ENCODE measurements around the gene EPHA2.

The EPHA2 gene

GRCh38 chr1:16137890-16138467, 17.9 kb downstream of the EPHA2 start:
- Histone ChIP-seq H4K20me1 (ENCODE audit: low read depth, low read length) (no peaks in the 10 kb centered on the region), H3K9me2 (replicated peaks; ENCODE audit: insufficient read depth, low read length) (no peaks in the 10 kb centered on the region), H3K9me3 (ENCODE audit: insufficient read depth, low read length) (no peaks in the 10 kb centered on the region), H3K79me2 (ENCODE audit: insufficient read depth, low read length) (no peaks in the 10 kb centered on the region), H3K4me2 (ENCODE audit: low read depth, low read length, poor library complexity, severe bottlenecking) (no peak overlapping the region), H3K27me3 (ENCODE audit: low read length) (no peaks in the 10 kb centered on the region), H3F3A (ENCODE audit: insufficient read depth) (no peaks in the 10 kb centered on the region), H2AFZ (ENCODE audit: low read depth, low read length, severe bottlenecking) (no peak overlapping the region), H3K4me3 (ENCODE audit: insufficient read depth, low read length, poor library complexity, severe bottlenecking) (no peak overlapping the region), H3K27ac (ENCODE audit: low read depth, low read length) (no peak overlapping the region), H3K9ac (ENCODE audit: low read length) (no peak overlapping the region), H3K36me3 (ENCODE audit: low read length) (no peaks in the 10 kb centered on the region)
- no peak for TF ChIP-seq EZH2phosphoT487 (conservative IDR thresholded peaks at IDR 0.05; ENCODE audit: low read length)
- TF ChIP-seq CTCF (IDR thresholded peaks at IDR 0.05; ENCODE audit: insufficient read depth, low read length, poor library complexity, severe bottlenecking), result no peak

DNA sequence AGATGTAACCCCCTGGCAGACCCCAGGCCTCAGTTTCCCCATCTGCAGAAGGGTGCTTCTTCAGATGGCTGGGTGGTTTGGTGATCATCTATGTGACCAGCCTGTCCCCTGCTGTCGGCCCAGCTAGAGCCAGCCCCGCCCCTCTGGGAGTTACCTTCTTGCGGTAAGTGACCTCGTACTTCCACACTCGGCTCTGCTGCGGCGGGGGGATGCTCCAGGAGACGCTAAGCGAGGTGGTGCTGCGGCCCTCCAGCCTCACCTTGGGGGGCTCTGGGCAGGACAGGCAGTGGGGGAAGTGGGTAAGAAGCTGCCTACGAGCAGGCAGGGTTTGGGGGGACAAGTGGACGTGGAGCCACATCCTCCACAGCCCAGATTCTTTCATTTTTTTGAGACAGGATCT, 20.4 kb downstream of the EPHA2 start:
- Histone ChIP-seq H3K4me3 (ENCODE audit: insufficient read depth, low read length, poor library complexity, severe bottlenecking) (no peak overlapping the region), H2AFZ (ENCODE audit: low read depth, low read length, severe bottlenecking) (no peak overlapping the region), H3K79me2 (ENCODE audit: insufficient read depth, low read length) (no peaks in the 10 kb centered on the region), H3F3A (ENCODE audit: insufficient read depth) (no peaks in the 10 kb centered on the region), H3K27ac (ENCODE audit: low read depth, low read length) (no peak overlapping the region), H3K4me2 (ENCODE audit: low read depth, low read length, poor library complexity, severe bottlenecking) (no peak overlapping the region), H3K9ac (ENCODE audit: low read length) (no peak overlapping the region), H3K9me2 (replicated peaks; ENCODE audit: insufficient read depth, low read length) (no peaks in the 10 kb centered on the region), H3K36me3 (ENCODE audit: low read length) (no peaks in the 10 kb centered on the region), H3K27me3 (ENCODE audit: low read length) (no peaks in the 10 kb centered on the region), H3K9me3 (ENCODE audit: insufficient read depth, low read length) (no peaks in the 10 kb centered on the region), H4K20me1 (ENCODE audit: low read depth, low read length) (no peaks in the 10 kb centered on the region)
- no peak for TF ChIP-seq CTCF (IDR thresholded peaks at IDR 0.05; ENCODE audit: insufficient read depth, low read length, poor library complexity, severe bottlenecking)
- no peak for TF ChIP-seq EZH2phosphoT487 (conservative IDR thresholded peaks at IDR 0.05; ENCODE audit: low read length)

- Histone ChIP-seq H3K4me3 (ENCODE audit: insufficient read depth, low read length, poor library complexity, severe bottlenecking) (no peak overlapping the region), H3K27ac (ENCODE audit: low read depth, low read length) (no peak overlapping the region), H3K9me2 (replicated peaks; ENCODE audit: insufficient read depth, low read length) (no peaks in the 10 kb centered on the region), H3K9ac (ENCODE audit: low read length) (no peak overlapping the region), H3K36me3 (ENCODE audit: low read length) (no peaks in the 10 kb centered on the region), H3K9me3 (ENCODE audit: insufficient read depth, low read length) (no peaks in the 10 kb centered on the region), H2AFZ (ENCODE audit: low read depth, low read length, severe bottlenecking) (no peak overlapping the region), H3K4me2 (ENCODE audit: low read depth, low read length, poor library complexity, severe bottlenecking) (no peak overlapping the region), H3F3A (ENCODE audit: insufficient read depth) (no peaks in the 10 kb centered on the region), H3K27me3 (ENCODE audit: low read length) (no peaks in the 10 kb centered on the region), H3K79me2 (ENCODE audit: insufficient read depth, low read length) (no peaks in the 10 kb centered on the region), H4K20me1 (ENCODE audit: low read depth, low read length) (no peaks in the 10 kb centered on the region)
- TF ChIP-seq EZH2phosphoT487 (conservative IDR thresholded peaks at IDR 0.05; ENCODE audit: low read length), result no peak
- TF ChIP-seq CTCF (IDR thresholded peaks at IDR 0.05; ENCODE audit: insufficient read depth, low read length, poor library complexity, severe bottlenecking), result no peak
Measured at GRCh38 chr1:16134906-16135305, 21.0 kb downstream of the EPHA2 start.
